Measurements from ENCODE around the gene PALD1. TPM values are rescaled to one million over a fixed set of nuclear protein-coding genes. Genes with fewer than 3 reads are reported as not detected.

PALD1 gene
- total RNA-seq, 1 donor, result not detected

DNA sequence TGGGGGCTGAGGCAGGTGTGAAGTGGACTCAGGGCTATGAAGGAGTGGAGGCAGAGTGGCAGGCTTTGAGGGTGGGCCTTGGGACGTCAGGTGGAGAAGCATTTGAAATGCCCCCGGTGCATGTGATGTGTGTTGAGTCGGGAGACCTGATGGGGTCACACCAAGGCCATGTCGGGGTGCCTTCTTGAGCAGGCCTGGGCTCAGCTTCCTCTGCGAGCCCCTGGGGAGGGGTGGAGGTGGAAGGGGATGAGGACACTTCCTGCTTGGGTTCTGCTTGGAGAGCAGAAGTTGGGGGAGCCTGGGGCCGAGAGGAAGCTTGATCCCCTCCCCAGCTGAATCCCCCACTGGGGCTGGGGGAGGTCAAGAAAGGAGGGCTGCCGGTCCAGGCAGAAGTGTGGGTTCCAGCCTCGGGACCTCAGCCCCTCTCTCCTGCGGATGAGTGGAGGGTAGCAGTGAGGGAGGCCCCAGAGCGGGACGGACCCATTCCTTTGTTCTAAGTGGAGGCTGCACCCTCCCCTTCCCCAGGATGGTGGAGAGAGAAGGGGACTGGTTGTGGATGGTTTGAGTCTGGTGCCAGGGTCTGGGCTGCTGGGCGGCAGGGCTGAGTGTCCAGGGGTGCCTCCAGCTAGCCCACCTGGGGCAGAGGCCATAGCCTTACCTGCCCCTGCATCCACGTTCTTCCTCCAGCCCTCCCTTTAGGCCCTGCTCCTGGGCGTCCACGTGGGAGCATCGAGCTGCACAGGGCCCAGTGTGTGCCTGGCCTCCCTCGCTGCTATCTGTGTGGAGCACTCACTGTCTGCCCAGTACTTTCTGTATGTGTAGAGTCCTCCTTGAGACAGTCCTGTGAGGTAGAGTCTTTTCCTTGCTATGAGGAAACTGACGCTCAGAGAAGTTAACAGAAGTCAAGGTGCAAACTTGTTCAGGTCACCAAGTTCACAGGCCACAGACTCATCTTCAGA, 87.3 kb downstream of the PALD1 start:
- TF ChIP-seq, protein P1, sequence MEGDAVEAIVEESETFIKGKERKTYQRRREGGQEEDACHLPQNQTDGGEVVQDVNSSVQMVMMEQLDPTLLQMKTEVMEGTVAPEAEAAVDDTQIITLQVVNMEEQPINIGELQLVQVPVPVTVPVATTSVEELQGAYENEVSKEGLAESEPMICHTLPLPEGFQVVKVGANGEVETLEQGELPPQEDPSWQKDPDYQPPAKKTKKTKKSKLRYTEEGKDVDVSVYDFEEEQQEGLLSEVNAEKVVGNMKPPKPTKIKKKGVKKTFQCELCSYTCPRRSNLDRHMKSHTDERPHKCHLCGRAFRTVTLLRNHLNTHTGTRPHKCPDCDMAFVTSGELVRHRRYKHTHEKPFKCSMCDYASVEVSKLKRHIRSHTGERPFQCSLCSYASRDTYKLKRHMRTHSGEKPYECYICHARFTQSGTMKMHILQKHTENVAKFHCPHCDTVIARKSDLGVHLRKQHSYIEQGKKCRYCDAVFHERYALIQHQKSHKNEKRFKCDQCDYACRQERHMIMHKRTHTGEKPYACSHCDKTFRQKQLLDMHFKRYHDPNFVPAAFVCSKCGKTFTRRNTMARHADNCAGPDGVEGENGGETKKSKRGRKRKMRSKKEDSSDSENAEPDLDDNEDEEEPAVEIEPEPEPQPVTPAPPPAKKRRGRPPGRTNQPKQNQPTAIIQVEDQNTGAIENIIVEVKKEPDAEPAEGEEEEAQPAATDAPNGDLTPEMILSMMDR (IDR thresholded peaks at IDR 0.05; ENCODE audit: insufficient read depth, low read depth, low read length), result no peak
- no peak overlapping the region for H3K4me3 ChIP-seq (ENCODE audit: low read depth, low read length)
- no peak for DNase-seq (ENCODE audit: low read depth)

DNA sequence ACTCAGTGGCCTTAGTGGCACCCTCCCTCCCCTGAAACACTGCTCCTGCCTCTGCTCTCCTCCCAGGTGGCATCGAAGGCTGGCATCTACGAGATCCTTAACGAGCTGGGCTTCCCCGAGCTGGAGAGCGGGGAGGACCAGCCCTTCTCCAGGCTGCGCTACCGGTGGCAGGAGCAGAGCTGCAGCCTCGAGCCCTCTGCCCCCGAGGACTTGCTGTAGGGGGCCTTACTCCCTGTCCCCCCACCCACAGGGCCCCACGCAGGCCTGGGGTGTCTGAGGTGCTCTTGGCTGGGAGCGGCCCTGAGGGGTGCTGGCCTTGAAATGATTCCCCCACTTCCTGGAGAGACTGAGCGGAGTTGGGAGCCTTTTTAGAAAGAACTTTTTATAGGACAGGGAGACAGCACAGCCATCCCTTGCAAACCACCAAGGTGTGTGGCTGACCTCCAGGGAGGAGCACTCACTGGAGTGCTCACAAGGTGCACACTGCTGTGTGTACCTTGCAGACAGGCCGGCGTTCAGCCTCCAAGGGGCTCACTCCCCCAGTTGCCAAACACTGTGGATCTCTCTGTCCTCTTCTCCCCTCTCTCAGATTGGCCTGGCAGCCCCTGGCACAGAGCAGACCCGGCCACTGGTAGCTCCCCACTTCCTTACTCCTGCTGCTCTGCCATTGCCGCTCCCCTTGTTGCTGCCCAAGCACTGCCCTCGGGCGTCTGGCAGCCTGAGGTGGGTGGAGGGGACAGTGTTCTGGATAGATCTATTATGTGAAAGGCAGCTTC, 88.1 kb downstream of the PALD1 start:
- no peak overlapping the region for H3K4me3 ChIP-seq (ENCODE audit: low read depth, low read length)
- DNase-seq (ENCODE audit: low read depth), result no peak
- TF ChIP-seq, protein P1 (IDR thresholded peaks at IDR 0.05; ENCODE audit: insufficient read depth, low read depth, low read length), result no peak

DNA sequence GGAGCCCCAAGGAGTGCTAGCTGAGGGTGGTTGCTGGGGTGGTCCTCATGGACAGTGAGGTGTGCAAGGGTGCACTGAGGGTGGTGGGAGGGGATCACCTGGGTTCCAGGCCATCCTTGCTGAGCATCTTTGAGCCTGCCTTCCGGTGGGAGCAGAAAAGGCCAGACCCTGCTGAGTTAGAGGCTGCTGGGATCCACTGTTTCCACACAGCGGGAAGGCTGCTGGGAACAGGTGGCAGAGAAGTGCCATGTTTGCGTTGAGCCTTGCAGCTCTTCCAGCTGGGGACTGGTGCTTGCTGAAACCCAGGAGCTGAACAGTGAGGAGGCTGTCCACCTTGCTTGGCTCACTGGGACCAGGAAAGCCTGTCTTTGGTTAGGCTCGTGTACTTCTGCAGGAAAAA, 89.0 kb downstream of the PALD1 start:
- no peak for DNase-seq (ENCODE audit: low read depth)
- H3K4me3 ChIP-seq (ENCODE audit: low read depth, low read length), result no peak overlapping the region
- TF ChIP-seq, protein P1 (IDR thresholded peaks at IDR 0.05; ENCODE audit: insufficient read depth, low read depth, low read length), result no peak

DNA sequence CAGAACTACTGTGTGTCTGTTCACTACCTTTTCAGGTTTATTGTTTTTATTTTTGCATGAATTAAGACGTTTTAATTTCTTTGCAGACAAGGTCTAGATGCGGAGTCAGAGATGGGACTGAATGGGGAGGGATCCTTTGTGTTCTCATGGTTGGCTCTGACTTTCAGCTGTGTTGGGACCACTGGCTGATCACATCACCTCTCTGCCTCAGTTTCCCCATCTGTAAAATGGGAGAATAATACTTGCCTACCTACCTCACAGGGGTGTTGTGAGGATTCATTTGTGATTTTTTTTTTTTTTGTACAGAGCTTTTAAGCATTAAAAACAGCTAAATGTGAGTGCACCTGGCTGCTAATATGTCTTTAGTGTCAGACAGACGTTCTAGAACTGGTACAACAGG, 89.5 kb downstream of the PALD1 start:
- H3K4me3 ChIP-seq (ENCODE audit: low read depth, low read length), result no peak overlapping the region
- TF ChIP-seq, protein P1 (IDR thresholded peaks at IDR 0.05; ENCODE audit: insufficient read depth, low read depth, low read length), result no peak
- no peak for DNase-seq (ENCODE audit: low read depth)

DNA sequence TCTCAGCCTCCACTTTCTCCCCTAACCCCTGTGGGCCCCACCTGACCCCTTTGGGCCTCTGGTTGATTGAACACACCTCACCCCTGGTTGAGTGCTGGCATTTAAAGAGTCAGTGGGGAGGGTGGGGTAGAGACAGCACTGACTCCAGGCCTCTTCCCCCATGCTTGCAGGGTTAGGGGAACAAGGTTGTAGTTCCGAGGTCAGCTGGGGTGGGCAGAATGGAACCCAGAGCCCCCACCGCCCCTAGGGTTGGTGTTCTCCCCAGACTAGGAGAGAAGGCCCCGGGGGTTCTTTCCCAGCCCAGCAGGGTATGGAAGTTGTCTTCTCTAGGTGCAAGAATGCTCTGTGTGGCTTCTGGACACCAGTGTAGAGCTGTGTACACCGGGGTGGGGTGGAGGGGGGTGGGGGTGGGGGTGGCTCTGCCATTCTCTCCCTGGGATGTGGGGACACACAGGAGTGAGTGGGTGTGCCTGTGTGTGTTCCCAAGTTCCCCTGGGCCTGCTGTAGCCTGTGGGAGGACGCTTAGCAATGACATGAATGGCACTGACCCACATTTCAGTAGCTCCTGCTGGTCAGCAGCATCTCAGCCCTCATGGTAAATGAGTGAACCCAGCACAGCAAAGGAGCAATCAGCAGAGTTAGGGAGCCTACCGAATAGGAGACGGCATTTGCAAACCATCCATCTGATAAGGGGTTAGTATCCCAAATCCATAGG, 90.4 kb downstream of the PALD1 start:
- no peak for DNase-seq (ENCODE audit: low read depth)
- no peak overlapping the region for H3K4me3 ChIP-seq (ENCODE audit: low read depth, low read length)
- TF ChIP-seq, protein P1 (IDR thresholded peaks at IDR 0.05; ENCODE audit: insufficient read depth, low read depth, low read length), result no peak

DNA sequence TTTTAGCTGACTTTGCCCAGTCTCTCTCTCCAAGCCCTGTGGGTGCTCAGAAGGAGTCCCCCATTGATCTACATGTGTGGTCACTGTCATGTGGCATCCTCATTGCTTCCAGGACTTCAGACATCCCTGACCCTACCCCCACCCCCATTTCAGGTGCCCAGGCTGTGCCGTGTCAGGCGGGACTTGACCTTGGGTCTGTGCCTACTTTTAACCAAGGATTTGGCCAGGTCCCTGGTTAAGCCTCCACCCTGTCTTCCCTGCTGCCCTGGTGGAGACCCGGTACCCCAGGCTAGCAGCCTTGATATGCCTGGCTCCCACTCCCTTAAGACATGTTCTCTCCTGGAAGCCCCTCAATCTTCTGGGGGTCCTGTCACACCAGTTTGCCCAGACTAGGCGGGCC, 92.7 kb downstream of the PALD1 start:
- no peak overlapping the region for H3K4me3 ChIP-seq (ENCODE audit: low read depth, low read length)
- no peak for DNase-seq (ENCODE audit: low read depth)
- TF ChIP-seq, protein P1 (IDR thresholded peaks at IDR 0.05; ENCODE audit: insufficient read depth, low read depth, low read length), result no peak
